Upper lobe of left lung (tissue), 4 donors: ENCODE data around the gene CAPRIN1.

Source experiments
- POLR2A ChIP-seq, 4 donors: fragments of 450-650 bp; IDR thresholded peaks; one replicate each; pipeline ENCODE4 v1.5.1; 2016 to 2017; ENCODE audit warnings: antibody characterized with exemption in 4 of 4, mild to moderate bottlenecking in 2 of 4
- POLR2AphosphoS5 ChIP-seq, 2 donors: sonication (generic); formaldehyde crosslinking; IDR thresholded peaks; one replicate each; pipeline ENCODE4 v1.5.1; 2017; ENCODE audit warnings: antibody characterized with exemption in 2 of 2
- TF ChIP-seq, protein P1 (sequence below), 6 experiments: fragments of 450-650 bp in 4 of 6; fragments of 200-600 bp in 2 of 6; sonication (generic) in 2 of 6; IDR thresholded peaks; one replicate each; pipeline ENCODE4 v1.5.1; 2016 to 2019; ENCODE audit warnings: antibody characterized with exemption in 6 of 6

GRCh38 chr11:34004236-34004635 is 47.3 kb upstream of the CAPRIN1 start:
- TF ChIP-seq POLR2A (IDR thresholded peaks at IDR 0.05) (no peak), POLR2AphosphoS5 (IDR thresholded peaks at IDR 0.05) (no peak)
- TF ChIP-seq, protein P1, sequence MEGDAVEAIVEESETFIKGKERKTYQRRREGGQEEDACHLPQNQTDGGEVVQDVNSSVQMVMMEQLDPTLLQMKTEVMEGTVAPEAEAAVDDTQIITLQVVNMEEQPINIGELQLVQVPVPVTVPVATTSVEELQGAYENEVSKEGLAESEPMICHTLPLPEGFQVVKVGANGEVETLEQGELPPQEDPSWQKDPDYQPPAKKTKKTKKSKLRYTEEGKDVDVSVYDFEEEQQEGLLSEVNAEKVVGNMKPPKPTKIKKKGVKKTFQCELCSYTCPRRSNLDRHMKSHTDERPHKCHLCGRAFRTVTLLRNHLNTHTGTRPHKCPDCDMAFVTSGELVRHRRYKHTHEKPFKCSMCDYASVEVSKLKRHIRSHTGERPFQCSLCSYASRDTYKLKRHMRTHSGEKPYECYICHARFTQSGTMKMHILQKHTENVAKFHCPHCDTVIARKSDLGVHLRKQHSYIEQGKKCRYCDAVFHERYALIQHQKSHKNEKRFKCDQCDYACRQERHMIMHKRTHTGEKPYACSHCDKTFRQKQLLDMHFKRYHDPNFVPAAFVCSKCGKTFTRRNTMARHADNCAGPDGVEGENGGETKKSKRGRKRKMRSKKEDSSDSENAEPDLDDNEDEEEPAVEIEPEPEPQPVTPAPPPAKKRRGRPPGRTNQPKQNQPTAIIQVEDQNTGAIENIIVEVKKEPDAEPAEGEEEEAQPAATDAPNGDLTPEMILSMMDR (IDR thresholded peaks at IDR 0.05) = no peak
